Measurements from ENCODE around the gene RPL15. TPM values are rescaled to one million over a fixed set of nuclear protein-coding genes. Genes with fewer than 3 reads are reported as not detected.

Gene RPL15
- total RNA-seq, 2 experiments from 2014 or later = 1,249 to 1,693 TPM

DNA sequence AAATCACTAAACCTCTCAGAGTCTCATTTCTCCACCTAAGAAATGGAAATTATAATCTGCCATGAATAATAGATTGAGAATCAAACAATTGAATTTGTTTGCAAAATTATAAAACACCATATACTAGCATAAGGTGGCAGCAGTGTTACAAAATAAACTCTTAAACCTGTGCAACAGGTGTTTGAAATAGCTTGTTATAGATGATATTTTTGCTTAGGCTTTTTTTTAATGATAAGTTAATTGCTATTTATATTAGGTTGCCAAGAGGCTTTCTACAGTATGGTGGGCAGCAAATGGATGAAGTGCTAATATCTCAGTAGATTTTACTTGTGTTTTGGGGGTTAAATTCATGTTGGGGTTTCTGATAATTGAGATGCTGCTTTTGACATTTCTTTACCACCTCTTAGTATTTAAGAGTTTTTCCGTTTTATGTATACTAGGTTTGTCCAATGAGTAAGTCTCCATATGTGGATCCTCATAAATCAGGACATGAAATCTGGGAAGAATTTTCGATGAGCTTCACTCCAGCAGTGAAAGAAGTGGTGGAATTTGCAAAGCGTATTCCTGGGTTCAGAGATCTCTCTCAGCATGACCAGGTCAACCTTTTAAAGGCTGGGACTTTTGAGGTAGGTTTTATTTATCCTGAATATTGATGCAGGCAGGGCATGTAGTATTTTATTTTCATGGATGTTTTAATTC is 47.8 kb downstream of the RPL15 start:
- peaks cover 11% of the 10 kb centered on the region for H3K36me3 Mint-ChIP-seq
- DNase-seq (no peak), ATAC-seq (no peak)
- H3K9me3 Mint-ChIP-seq (ENCODE audit: low read depth) = no peaks in the 10 kb centered on the region
- no peaks in the 10 kb centered on the region for H3K27me3 Mint-ChIP-seq
- H3K27ac Mint-ChIP-seq = no peak overlapping the region
- CTCF ChIA-PET = no interaction called here
- H3K4me3 Mint-ChIP-seq = no peak overlapping the region
- peaks cover 1% of the 10 kb centered on the region for H3K4me1 Mint-ChIP-seq

GRCh38 chr3:23966328-23966727 is 49.4 kb downstream of the RPL15 start:
- no peaks in the 10 kb centered on the region for H3K27me3 Mint-ChIP-seq
- CTCF ChIA-PET = no interaction called here
- H3K36me3 Mint-ChIP-seq = peaks cover 11% of the 10 kb centered on the region
- no peaks in the 10 kb centered on the region for H3K4me1 Mint-ChIP-seq
- no peaks in the 10 kb centered on the region for H3K9me3 Mint-ChIP-seq (ENCODE audit: low read depth)
- H3K27ac Mint-ChIP-seq = no peak overlapping the region
- no peak for ATAC-seq
- no peak overlapping the region for H3K4me3 Mint-ChIP-seq
- no peak for DNase-seq

GRCh38 chr3:23968463-23969184 is 51.7 kb downstream of the RPL15 start:
- H3K4me1 Mint-ChIP-seq = no peaks in the 10 kb centered on the region
- peaks cover 6% of the 10 kb centered on the region for H3K36me3 Mint-ChIP-seq
- DNase-seq = no peak
- CTCF ChIA-PET = interaction anchor here (0.6 kb wide), 1 partner anchor 68 kb away, joined by 3 read pairs; no protein-coding TSS in a partner anchor
- no peak for ATAC-seq
- H3K9me3 Mint-ChIP-seq (ENCODE audit: low read depth) = no peaks in the 10 kb centered on the region
- H3K27me3 Mint-ChIP-seq = no peaks in the 10 kb centered on the region
- no peak overlapping the region for H3K27ac Mint-ChIP-seq
- no peak overlapping the region for H3K4me3 Mint-ChIP-seq

DNA sequence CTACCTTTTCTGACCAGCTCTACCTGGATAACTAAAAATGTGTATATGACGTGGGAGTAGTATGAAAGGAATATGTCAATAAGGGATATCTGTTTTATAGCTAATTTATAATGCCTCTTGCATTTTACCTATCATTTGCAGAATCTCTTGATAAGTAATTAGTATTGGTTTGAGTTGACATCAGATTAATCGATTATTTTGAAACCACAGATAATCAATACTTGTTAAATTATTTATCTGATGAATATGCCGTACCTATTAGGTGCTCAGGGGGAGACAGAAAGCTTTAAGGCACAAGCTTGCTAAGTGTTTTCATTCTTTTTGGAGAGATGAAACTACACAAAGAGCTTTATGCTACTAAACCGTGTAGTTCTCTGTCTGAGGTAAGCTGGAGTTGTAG is 52.5 kb downstream of the RPL15 start:
- peaks cover 6% of the 10 kb centered on the region for H3K36me3 Mint-ChIP-seq
- no peak for ATAC-seq
- CTCF ChIA-PET = interaction anchor here (0.6 kb wide), 1 partner anchor 713 kb away, joined by 3 read pairs; no protein-coding TSS in a partner anchor
- H3K9me3 Mint-ChIP-seq (ENCODE audit: low read depth) = no peaks in the 10 kb centered on the region
- H3K4me1 Mint-ChIP-seq = no peaks in the 10 kb centered on the region
- no peaks in the 10 kb centered on the region for H3K27me3 Mint-ChIP-seq
- DNase-seq = no peak
- no peak overlapping the region for H3K27ac Mint-ChIP-seq
- no peak overlapping the region for H3K4me3 Mint-ChIP-seq

Other genes with a start within 250 kb of the RPL15 start
- gene UBE2E1, start 111.2 kb upstream of the RPL15 start, total RNA-seq = 10 to 100 TPM; 55.6 to 58.5 TPM
- gene NKIRAS1, start 142 bp upstream of the RPL15 start, total RNA-seq = 1 to 10 TPM; 3.4 to 3.8 TPM
- gene NR1D2, start 28.2 kb downstream of the RPL15 start, total RNA-seq = 1 to 10 TPM; 3.8 to 4.1 TPM